Measurements from ENCODE around the gene HIC2.

HIC2 gene

DNA sequence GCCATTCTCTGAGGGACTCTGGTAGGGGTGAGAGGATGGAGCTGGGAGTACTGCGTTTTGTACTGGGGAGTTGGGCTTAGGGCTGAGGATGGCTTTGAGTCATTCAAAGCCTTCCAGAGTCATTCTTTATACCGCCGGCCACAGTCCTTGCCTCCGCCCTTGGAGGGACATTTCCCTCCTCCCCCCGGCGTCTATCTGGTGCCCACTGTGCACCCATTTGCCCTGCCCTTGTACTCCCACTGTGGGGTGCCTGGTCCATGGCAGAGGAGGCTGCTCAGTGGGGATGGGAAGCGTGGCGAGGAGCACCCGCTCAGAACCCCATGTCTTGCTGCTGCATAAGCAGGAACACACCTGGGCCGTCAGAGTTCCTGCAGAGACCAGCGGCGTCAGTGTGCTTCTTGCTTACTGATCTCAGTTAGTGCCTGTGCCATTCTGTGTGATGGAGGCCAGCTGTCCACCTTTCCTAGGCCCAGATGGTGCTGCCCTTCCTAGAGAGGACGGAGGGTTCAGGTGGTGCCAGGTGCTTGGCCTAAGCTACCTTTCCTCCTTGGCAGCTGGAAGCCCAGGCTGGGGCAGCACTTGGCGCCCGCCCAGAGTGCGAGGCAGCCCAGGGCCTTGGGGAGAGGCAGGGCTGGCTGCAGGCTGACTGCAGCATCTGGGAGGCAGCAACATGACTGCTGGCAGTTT, 26.7 kb downstream of the HIC2 start:
- ATAC-seq, result no peak
- TF ChIP-seq ZC3H10 (CRISPR knock-in tag; IDR thresholded peaks at IDR 0.05) (no peak), ZNF565 (CRISPR knock-in tag; conservative IDR thresholded peaks at IDR 0.05; ENCODE audit: low read depth) (no peak), ZFP3 (CRISPR knock-in tag; IDR thresholded peaks at IDR 0.05) (no peak), TCF4 (CRISPR knock-in tag; IDR thresholded peaks at IDR 0.05; ENCODE audit: borderline replicate concordance) (no peak), GLIS3 (CRISPR knock-in tag; IDR thresholded peaks at IDR 0.05) (no peak), ZNF8 (CRISPR knock-in tag; IDR thresholded peaks at IDR 0.05) (no peak), ESRRG (CRISPR knock-in tag; IDR thresholded peaks at IDR 0.05) (no peak), OSR1 (CRISPR knock-in tag; IDR thresholded peaks at IDR 0.05) (no peak), PPARA (CRISPR knock-in tag; IDR thresholded peaks at IDR 0.05; ENCODE audit: borderline replicate concordance) (no peak), BACH2 (CRISPR knock-in tag; IDR thresholded peaks at IDR 0.05; ENCODE audit: borderline replicate concordance) (no peak), ISL1 (CRISPR knock-in tag; IDR thresholded peaks at IDR 0.05) (no peak)
- TF ChIP-seq, protein P1, sequence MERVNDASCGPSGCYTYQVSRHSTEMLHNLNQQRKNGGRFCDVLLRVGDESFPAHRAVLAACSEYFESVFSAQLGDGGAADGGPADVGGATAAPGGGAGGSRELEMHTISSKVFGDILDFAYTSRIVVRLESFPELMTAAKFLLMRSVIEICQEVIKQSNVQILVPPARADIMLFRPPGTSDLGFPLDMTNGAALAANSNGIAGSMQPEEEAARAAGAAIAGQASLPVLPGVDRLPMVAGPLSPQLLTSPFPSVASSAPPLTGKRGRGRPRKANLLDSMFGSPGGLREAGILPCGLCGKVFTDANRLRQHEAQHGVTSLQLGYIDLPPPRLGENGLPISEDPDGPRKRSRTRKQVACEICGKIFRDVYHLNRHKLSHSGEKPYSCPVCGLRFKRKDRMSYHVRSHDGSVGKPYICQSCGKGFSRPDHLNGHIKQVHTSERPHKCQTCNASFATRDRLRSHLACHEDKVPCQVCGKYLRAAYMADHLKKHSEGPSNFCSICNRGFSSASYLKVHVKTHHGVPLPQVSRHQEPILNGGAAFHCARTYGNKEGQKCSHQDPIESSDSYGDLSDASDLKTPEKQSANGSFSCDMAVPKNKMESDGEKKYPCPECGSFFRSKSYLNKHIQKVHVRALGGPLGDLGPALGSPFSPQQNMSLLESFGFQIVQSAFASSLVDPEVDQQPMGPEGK (CRISPR knock-in tag; IDR thresholded peaks at IDR 0.05; ENCODE audit: borderline replicate concordance), result no peak
- TF ChIP-seq, protein P2, sequence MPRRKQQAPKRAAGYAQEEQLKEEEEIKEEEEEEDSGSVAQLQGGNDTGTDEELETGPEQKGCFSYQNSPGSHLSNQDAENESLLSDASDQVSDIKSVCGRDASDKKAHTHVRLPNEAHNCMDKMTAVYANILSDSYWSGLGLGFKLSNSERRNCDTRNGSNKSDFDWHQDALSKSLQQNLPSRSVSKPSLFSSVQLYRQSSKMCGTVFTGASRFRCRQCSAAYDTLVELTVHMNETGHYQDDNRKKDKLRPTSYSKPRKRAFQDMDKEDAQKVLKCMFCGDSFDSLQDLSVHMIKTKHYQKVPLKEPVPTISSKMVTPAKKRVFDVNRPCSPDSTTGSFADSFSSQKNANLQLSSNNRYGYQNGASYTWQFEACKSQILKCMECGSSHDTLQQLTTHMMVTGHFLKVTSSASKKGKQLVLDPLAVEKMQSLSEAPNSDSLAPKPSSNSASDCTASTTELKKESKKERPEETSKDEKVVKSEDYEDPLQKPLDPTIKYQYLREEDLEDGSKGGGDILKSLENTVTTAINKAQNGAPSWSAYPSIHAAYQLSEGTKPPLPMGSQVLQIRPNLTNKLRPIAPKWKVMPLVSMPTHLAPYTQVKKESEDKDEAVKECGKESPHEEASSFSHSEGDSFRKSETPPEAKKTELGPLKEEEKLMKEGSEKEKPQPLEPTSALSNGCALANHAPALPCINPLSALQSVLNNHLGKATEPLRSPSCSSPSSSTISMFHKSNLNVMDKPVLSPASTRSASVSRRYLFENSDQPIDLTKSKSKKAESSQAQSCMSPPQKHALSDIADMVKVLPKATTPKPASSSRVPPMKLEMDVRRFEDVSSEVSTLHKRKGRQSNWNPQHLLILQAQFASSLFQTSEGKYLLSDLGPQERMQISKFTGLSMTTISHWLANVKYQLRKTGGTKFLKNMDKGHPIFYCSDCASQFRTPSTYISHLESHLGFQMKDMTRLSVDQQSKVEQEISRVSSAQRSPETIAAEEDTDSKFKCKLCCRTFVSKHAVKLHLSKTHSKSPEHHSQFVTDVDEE (CRISPR knock-in tag; IDR thresholded peaks at IDR 0.05), result no peak
- TF ChIP-seq, protein P3, sequence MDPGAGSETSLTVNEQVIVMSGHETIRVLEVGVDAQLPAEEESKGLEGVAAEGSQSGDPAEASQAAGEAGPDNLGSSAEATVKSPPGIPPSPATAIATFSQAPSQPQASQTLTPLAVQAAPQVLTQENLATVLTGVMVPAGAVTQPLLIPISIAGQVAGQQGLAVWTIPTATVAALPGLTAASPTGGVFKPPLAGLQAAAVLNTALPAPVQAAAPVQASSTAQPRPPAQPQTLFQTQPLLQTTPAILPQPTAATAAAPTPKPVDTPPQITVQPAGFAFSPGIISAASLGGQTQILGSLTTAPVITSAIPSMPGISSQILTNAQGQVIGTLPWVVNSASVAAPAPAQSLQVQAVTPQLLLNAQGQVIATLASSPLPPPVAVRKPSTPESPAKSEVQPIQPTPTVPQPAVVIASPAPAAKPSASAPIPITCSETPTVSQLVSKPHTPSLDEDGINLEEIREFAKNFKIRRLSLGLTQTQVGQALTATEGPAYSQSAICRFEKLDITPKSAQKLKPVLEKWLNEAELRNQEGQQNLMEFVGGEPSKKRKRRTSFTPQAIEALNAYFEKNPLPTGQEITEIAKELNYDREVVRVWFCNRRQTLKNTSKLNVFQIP (CRISPR knock-in tag; IDR thresholded peaks at IDR 0.05; ENCODE audit: borderline replicate concordance, low read depth), result no peak
- TF ChIP-seq, protein P4, sequence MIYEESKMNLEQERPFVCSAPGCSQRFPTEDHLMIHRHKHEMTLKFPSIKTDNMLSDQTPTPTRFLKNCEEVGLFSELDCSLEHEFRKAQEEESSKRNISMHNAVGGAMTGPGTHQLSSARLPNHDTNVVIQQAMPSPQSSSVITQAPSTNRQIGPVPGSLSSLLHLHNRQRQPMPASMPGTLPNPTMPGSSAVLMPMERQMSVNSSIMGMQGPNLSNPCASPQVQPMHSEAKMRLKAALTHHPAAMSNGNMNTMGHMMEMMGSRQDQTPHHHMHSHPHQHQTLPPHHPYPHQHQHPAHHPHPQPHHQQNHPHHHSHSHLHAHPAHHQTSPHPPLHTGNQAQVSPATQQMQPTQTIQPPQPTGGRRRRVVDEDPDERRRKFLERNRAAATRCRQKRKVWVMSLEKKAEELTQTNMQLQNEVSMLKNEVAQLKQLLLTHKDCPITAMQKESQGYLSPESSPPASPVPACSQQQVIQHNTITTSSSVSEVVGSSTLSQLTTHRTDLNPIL (CRISPR knock-in tag; IDR thresholded peaks at IDR 0.05; ENCODE audit: low read depth), result no peak

DNA sequence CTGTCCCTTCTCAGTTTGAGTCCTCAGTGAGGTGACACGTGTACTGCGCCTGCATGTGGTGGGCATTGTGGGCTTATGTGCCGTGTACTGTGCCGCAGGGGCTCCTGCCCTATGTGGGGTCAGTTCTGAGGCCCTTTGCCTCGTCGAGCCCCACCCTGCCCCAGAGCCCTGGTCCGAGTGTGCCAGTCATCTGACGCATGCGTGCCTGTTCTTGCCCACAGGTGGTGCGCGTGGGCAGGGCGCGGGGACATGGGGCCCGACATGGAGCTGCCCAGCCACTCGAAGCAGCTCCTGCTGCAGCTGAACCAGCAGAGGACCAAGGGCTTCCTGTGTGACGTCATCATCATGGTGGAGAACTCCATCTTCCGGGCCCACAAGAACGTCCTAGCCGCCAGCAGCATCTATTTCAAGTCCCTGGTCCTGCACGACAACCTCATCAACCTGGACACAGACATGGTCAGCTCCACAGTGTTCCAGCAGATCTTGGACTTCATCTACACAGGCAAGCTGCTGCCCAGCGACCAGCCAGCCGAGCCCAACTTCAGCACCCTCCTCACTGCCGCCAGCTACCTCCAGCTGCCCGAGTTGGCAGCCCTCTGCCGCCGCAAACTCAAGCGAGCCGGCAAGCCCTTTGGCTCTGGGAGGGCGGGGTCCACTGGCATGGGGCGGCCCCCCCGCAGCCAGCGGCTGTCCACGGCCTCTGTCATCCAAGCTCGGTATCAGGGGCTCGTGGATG, 27.7 kb downstream of the HIC2 start:
- TF ChIP-seq ZNF8 (CRISPR knock-in tag; IDR thresholded peaks at IDR 0.05) (no peak), ZNF70 (CRISPR knock-in tag; IDR thresholded peaks at IDR 0.05) (no peak), SNAI2 (CRISPR knock-in tag; IDR thresholded peaks at IDR 0.05) (no peak), ZC3H10 (CRISPR knock-in tag; IDR thresholded peaks at IDR 0.05) (no peak), ISL1 (CRISPR knock-in tag; IDR thresholded peaks at IDR 0.05) (no peak), PPARA (CRISPR knock-in tag; IDR thresholded peaks at IDR 0.05; ENCODE audit: borderline replicate concordance) (no peak), ZFP3 (CRISPR knock-in tag; IDR thresholded peaks at IDR 0.05) (no peak), ZFP30 (CRISPR knock-in tag; IDR thresholded peaks at IDR 0.05) (no peak), TCF4 (CRISPR knock-in tag; IDR thresholded peaks at IDR 0.05; ENCODE audit: borderline replicate concordance) (no peak), ESRRG (CRISPR knock-in tag; IDR thresholded peaks at IDR 0.05) (no peak), ARNTL (CRISPR knock-in tag; IDR thresholded peaks at IDR 0.05; ENCODE audit: borderline replicate concordance, low read depth) (no peak), TOX (CRISPR knock-in tag; IDR thresholded peaks at IDR 0.05; ENCODE audit: borderline replicate concordance) (no peak)
- TF ChIP-seq, protein P4 (CRISPR knock-in tag; IDR thresholded peaks at IDR 0.05; ENCODE audit: low read depth), result no peak
- TF ChIP-seq, protein P1 (CRISPR knock-in tag; IDR thresholded peaks at IDR 0.05; ENCODE audit: borderline replicate concordance), result no peak
- TF ChIP-seq, protein P2 (CRISPR knock-in tag; IDR thresholded peaks at IDR 0.05), result no peak
- ATAC-seq, result no peak
